NCI-H82 treated with DMSO at 0.1 percent for 48 hours (cell line): ENCODE data around the gene ADRA2B.
"Not testable (repeated sequence)": the region's sequence is repeated elsewhere in the genome, so short reads cannot be mapped to it uniquely, and the experiment has no call there.

Source experiments
- DNase-seq: peaks from one replicate; lab custom pipeline; 2025; ENCODE audit not compliant: unreplicated experiment; lab: John Stamatoyannopoulos, UW

Gene ADRA2B

GRCh38 chr2:96150791-96151594 is 34.6 kb upstream of the ADRA2B start:
- DNase-seq, result no peak

- DNase-seq, result no peak
Measured at GRCh38 chr2:96150007-96150640, 33.8 kb upstream of the ADRA2B start.

- DNase-seq, result no peak
Measured at GRCh38 chr2:96148410-96149217, 32.2 kb upstream of the ADRA2B start.

DNA sequence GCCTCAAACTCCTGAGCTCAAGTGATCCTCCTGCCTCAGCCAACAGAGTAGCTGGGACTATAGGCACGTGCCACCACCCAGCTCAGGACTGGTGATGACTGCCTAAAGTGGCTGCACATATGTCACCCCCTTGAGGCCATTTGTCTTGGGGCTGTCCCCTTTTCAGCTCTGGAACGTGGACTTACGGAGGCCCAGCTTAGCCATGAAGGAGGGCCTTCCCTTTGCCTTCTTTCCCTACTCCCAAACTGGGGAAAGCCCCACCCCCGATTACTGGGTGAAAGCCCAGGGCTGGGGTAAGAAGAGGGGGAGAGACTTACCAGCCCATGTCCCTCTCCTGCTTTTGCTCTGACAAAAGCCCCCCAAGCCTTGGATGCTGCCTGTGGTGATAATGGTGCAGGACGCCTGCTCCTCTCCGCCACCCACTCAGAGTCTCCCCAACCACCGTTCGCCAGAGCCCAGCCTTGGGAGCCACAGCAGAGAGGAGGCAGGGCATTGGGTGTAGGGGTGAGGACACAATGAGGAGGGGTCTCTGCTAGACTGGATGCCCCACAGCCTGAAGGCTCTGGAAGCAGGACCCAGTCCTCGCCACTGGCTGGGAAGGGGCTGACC is 31.3 kb upstream of the ADRA2B start:
- no peak for DNase-seq

- no peak for DNase-seq
Measured at GRCh38 chr2:96146881-96147592, 30.7 kb upstream of the ADRA2B start.

- no peak for DNase-seq
Measured at GRCh38 chr2:96146153-96146880, 29.9 kb upstream of the ADRA2B start.

DNA sequence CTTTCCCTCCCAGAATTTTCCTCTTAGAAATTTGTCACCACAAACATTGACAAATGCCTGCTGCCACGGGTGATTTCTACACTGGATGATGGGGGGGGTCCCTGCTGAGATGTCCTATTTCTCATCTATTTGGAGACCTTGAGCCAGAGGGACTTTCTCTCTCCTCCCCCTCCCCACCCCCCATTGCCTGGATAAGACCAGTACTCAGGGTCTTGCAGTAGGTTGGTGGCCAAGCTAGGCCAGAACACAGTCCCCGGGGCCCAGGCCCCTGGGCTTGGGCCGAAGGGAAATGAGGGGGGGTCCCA is 29.4 kb upstream of the ADRA2B start:
- no peak for DNase-seq

DNA sequence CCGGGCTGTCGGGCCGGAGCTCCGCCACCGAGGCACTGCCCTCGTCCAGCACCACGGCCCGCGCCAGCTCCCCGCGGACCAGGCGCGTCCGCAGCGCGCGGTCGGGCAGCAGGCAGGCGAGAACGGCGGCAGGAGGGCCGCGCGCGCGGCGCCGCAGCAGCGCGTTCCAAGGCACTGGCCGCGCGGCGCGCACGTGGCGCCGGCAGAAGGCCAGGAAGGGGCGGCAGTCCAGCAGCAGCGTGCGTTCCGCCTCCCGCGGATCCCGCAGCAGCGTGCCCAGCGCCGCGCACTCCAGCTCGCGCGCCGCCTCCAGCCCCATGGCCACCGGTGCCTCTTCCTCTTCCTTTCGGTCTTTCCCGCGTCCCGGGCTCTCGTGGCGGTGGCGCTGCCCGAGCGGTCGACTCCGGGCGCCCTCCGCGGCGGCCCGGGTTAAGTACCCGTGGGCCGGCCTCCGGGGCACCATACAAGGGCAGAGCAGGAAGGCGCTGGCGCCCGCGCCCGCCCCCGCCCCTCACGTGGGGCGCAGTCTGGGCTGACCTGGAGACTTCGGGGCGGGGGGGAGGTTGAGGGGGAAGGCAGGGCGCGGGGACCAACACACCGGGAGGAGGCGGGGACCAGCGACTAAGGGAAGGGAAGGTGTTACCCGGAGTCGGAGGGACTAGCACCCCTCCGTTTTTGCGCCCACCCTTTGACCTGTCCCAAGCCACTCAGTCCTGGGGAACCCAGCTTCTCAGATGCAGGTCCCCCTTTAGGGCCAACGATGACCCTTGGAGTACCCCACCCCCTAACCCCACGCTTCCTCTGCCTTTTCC is 28.9 kb upstream of the ADRA2B start, which contains the start of gene DUSP2:
TSS of gene DUSP2 (minus strand) at position 405 of the 812 bp plus-strand sequence. CDS start at position 319, 86 bp downstream.
- no peak for DNase-seq

DNA sequence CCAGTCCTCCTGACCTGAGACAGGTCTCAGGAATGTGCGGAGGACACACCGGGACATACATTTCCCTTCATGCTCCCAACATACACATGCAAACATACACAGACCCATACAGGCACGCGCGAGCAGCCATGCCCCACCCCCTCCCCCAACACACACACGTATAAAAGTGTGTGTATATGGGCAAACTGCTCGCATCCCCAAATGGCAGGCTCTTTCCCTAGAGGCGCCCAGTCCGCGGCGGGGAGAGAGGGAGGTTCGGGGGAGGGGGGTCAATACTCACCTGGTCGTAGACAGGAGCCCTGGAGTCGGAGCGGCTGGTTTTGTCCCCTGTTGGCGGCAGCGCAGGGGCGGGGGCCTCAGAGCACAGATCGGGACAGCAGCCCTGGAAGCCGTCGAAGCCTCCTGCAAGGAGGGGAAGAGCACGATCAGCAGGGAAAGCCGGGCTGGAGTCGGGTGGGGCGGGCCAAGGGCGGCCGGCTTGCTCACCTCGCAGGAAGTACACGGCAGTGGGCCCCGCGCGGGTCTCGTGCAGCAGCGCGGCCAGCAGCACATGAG is 28.2 kb upstream of the ADRA2B start:
- no peak for DNase-seq

DNA sequence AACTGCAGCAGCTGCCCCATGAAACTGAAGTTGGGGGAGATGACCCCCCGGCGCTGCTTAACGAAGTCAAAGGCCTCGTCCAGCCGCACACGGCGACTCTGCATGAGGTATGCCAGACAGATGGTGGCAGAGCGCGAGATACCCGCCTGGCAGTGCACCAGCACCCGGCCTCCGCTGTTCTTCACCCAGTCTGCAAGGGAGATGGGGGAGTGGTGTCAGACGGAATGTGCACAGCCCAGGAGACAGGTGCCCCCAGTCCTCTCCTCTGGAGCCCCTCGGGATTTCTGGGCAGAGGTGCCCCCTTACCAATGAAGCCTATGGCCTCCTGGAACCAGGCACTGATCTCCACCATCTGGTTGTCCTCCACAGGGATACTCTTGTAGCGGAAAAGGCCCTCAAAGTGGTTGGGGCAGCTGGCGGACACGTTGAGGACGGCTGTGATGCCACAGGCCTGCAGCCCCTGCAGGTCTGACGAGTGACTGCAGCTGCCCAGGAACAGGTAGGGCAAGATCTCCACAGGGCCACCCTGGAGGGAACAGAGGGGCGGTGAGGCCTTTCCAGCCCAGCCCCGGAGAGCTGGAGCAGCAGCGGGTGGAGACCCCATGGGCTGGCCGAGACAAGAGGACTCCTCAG is 27.6 kb upstream of the ADRA2B start:
- no peak for DNase-seq

DNA sequence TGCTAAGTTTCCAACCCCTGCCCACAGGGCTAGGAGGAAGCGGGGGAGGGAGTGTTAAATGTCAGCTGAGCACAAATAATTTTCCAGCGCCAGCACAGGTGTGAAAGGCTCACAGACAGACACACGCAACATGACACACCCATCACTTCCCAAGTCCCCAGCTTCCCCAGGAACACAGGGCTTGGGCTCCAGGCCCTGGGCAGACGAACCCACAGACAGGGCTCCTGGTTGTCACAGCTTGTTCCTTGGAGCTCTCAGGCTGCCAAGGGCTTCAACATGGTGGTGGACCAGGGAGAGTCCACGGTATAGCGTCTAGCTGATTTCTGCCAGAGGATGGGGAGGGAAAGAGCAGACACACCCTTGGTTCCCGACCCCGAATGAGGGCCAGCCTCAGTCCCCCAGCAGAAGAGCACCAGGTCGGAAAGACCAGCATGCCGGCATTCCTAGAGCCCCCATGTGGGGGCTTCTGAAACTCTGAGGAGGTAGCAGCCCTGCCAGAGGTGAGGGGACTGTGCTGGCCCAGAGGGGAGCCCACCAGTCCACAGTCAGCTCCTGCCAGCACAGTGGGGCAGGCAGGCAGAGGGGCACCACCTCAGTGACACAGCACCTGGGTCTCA is 27.0 kb upstream of the ADRA2B start:
- DNase-seq, result no peak

DNA sequence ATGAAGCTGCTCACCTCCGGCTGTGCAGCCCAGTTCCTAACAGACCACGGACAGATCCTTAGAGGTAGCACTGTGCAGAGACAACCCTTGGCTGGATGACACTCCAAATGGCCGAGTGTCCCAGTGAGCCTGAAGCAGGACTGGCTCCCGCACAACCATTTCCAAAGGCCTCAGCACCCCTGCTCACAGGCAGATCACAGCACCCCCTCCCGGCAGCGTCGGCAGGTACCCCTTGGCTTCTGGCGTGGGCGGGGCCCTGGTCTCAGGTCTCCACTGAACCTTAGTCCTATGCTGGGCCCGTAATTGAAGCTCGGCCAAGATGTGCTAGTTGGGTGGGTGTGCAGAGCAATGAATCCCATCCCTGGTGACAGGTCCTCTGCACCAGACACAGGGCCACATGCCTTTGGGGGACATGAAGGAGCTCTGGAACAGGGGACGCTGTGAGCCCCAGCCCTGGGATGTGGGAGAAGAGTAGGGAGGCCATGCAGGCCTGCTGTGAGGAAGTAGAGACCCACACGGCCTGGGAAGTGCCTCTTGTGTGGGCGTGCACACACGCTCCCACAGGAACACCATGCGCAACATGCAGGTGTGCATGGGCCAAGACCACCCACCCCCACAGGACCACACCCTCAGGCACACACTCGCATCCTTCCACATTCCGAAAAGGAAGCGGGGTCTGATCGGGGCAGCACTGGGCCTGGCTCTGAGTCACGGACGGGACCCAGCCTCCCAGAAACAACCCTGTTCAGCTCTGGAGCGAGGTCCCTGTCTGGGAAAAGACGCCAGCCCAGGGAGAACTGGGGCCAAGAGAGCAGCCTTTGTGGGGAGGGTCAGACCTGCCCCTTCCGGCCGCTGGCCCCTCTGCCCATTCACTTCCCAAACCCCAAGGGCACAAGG is 26.1 kb upstream of the ADRA2B start:
- DNase-seq, result no peak

DNA sequence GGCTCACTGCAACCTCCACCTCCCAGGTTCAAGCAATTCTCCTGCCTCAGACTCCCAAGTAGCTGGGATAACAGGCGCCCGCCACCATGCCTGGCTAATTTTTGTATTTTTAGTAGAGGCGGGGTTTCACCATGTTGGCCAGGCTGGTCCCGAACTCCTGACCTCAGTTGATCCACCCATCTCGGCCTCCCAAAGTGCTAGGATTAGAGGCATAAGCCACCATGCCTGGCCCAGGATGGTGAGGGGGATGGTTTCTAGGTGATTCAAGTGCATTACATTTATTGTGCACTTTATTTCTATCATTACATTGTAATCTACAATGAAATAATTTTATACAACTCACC is 25.2 kb upstream of the ADRA2B start:
- DNase-seq, result not testable (repeated sequence)

GRCh38 chr2:96140941-96141623 is 24.7 kb upstream of the ADRA2B start:
- no peak for DNase-seq

DNA sequence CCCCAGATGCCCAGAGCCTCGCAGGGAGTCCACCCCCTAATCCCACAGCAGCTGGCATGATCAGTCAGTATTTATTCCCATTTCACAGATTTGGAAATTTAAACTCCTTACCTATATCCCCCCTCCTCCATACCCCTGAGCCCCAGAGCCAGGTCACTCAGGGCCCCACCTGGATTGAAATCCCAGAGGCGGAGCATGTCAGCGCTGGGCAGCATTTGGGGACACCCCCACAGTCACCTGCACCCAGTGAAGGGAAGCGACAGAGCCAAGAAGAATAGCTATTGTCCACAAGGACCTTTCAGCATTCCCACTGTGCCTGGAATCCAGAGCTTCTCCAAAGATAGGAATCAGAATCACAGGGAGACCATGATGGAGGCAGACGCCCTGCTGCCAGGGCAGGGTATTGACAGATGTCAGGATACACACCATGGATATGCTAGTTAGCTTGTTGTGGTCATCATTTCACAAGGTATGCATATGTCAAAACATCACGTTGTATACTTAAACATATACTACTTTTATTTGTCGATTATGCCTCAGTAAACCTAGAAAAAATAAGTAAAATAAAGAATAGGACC is 22.9 kb upstream of the ADRA2B start:
- no peak for DNase-seq
